ENCODE results near the gene GAB3.

GRCh38 chrX:154698630-154699248, 52.1 kb downstream of the GAB3 start:
- TF ChIP-seq RFX5 (IDR thresholded peaks at IDR 0.05; ENCODE audit: low read length) (no peak), CTCF (IDR thresholded peaks at IDR 0.05) (no peak), MAX (IDR thresholded peaks at IDR 0.05; ENCODE audit: low read depth) (no peak), CHD2 (IDR thresholded peaks at IDR 0.05; ENCODE audit: low read length, partially characterized antibody) (no peak), SMC3 (IDR thresholded peaks at IDR 0.05; ENCODE audit: low read depth, low read length) (no peak), PBX3 (IDR thresholded peaks at IDR 0.05) (no peak), USF1 (IDR thresholded peaks at IDR 0.05; ENCODE audit: borderline replicate concordance, low read depth) (no peak), ZBTB33 (IDR thresholded peaks at IDR 0.05; ENCODE audit: borderline replicate concordance, low read depth) (no peak), IRF3 (IDR thresholded peaks at IDR 0.05; ENCODE audit: low read depth, low read length) (no peak)

All from SK-N-SH (cell line).